ENCODE data around the gene TYSND1. TPM values are rescaled to one million over a fixed set of nuclear protein-coding genes. Genes with fewer than 3 reads are reported as not detected.
A peak's percentile ranks its signal among the peaks of the same experiment; 100 is the strongest.
"Not testable (repeated sequence)": the region's sequence is repeated elsewhere in the genome, so short reads cannot be mapped to it uniquely, and the experiment has no call there.

TYSND1 gene
- total RNA-seq, 1 donor from 2014 or later = 13.4 TPM

- Histone ChIP-seq H3K36me3 (peaks cover 51% of the 10 kb centered on the region), H3K27me3 (ENCODE audit: low read depth) (no peaks in the 10 kb centered on the region), H3K4me1 (no peaks in the 10 kb centered on the region), H3K4me3 (no peak overlapping the region), H3K9me3 (no peaks in the 10 kb centered on the region), H3K27ac (no peak overlapping the region)
- TF ChIP-seq CTCF (IDR thresholded peaks at IDR 0.05) = no peak
- ATAC-seq (no peak), DNase-seq (no peak)
- intact Hi-C loops (cut with DNase I) = no loop called here
Measured at GRCh38 chr10:70111496-70111895, 35.0 kb downstream of the TYSND1 start.

- no peaks in the 10 kb centered on the region for H3K9me3 ChIP-seq
- no peak for DNase-seq
- H3K4me3 ChIP-seq = no peak overlapping the region
- H3K27me3 ChIP-seq (ENCODE audit: low read depth) = no peaks in the 10 kb centered on the region
- H3K36me3 ChIP-seq = peaks cover 37% of the 10 kb centered on the region
- H3K27ac ChIP-seq = no peak overlapping the region
- ATAC-seq = no peak
- intact Hi-C loops (cut with DNase I) = no loop called here
- TF ChIP-seq CTCF (IDR thresholded peaks at IDR 0.05) = no peak
- no peaks in the 10 kb centered on the region for H3K4me1 ChIP-seq
Measured at GRCh38 chr10:70109064-70109729, 37.3 kb downstream of the TYSND1 start.

GRCh38 chr10:70106958-70107791 lies 39.3 kb downstream of the TYSND1 start:
- no peak for DNase-seq
- Histone ChIP-seq H3K4me3 (no peak overlapping the region), H3K36me3 (peaks cover 17% of the 10 kb centered on the region), H3K27me3 (ENCODE audit: low read depth) (no peaks in the 10 kb centered on the region), H3K9me3 (no peaks in the 10 kb centered on the region), H3K4me1 (no peaks in the 10 kb centered on the region), H3K27ac (no peak overlapping the region)
- peak; percentile 33 for TF ChIP-seq CTCF (IDR thresholded peaks at IDR 0.05)
- ATAC-seq = no peak
- intact Hi-C loops (cut with DNase I) = no loop called here

DNA sequence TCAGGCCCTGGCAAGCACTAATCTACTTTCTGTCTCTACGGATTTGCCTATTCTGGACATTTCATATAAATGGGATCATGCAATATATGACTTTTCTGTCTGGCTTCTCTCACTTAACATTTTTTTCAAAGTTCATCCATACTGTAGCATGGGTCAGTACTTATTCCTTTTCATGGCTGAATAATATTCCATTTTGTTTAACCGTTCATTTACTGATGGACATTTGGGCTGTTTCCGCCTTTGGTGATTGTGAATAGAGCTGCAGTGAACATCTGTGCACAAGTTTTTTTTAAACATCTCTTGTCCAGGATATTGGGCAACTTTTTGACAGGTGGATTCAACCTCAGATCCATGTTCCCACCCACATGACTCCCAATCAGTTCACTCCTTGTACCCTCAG lies 44.8 kb downstream of the TYSND1 start:
- Histone ChIP-seq H3K27ac (no peak overlapping the region), H3K4me3 (no peak overlapping the region), H3K36me3 (no peaks in the 10 kb centered on the region), H3K4me1 (no peaks in the 10 kb centered on the region), H3K9me3 (no peaks in the 10 kb centered on the region), H3K27me3 (ENCODE audit: low read depth) (no peaks in the 10 kb centered on the region)
- no peak for DNase-seq
- intact Hi-C loops (cut with DNase I) = no loop called here
- no peak for TF ChIP-seq CTCF (IDR thresholded peaks at IDR 0.05)
- no peak for ATAC-seq

GRCh38 chr10:70101068-70101562 lies 45.4 kb downstream of the TYSND1 start:
- intact Hi-C loops (cut with DNase I); H3K27ac ChIP-seq; DNase-seq; ATAC-seq; H3K4me1 ChIP-seq; H3K36me3 ChIP-seq; H3K4me3 ChIP-seq; H3K9me3 ChIP-seq; H3K27me3 ChIP-seq (ENCODE audit: low read depth): not testable (repeated sequence)

- H3K27ac ChIP-seq = no peak overlapping the region
- intact Hi-C loops (cut with DNase I) = no loop called here
- H3K36me3 ChIP-seq = peaks cover 3% of the 10 kb centered on the region
- no peak for TF ChIP-seq CTCF (IDR thresholded peaks at IDR 0.05)
- H3K9me3 ChIP-seq = no peaks in the 10 kb centered on the region
- no peak for DNase-seq
- no peak overlapping the region for H3K4me3 ChIP-seq
- H3K4me1 ChIP-seq = no peaks in the 10 kb centered on the region
- ATAC-seq = no peak
- H3K27me3 ChIP-seq (ENCODE audit: low read depth) = no peaks in the 10 kb centered on the region
Measured at GRCh38 chr10:70098271-70098670, 48.2 kb downstream of the TYSND1 start.
